Measurements from ENCODE around the gene ID2.

DNA sequence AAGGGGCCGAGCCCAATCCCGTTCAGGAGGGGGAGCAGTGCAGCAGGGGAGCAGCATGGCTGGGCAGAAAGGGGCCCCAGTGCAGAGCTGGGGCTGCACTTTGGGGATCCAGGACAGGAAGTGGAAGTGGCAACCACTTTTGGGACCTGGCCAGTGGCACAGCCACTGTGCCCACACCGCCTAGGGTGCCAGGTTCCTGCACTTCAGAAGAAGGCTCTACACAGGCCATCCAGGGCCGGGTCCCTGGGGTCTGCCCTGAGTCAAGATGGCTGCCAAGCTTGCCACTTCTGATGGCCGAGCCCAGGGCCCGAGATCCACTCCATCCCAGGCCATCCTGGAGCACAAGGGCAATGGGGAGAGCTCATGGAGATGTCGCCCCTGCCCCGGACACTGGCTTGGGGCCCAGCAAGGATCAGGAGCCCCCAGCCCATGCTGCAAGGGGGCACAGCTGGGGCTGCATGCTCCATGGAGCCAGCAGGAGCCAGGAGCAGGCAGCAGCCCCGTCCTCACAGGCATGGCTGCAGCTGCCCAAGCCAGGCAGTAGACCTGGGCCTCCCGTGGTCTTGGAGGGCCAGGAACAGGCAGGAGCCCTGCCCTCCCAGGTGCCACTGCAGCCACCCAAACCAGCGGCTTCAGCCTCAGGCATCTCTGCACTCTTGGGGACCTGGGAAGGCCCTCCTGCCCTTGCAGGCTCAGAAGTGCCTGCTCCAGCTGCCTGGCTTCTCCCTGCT is 35.0 kb upstream of the ID2 start:
- TF ChIP-seq POLR2A (IDR thresholded peaks at IDR 0.05) (no peak), EP300 (IDR thresholded peaks at IDR 0.05) (no peak), POLR2AphosphoS5 (IDR thresholded peaks at IDR 0.05) (no peak)
- TF ChIP-seq, protein P1, sequence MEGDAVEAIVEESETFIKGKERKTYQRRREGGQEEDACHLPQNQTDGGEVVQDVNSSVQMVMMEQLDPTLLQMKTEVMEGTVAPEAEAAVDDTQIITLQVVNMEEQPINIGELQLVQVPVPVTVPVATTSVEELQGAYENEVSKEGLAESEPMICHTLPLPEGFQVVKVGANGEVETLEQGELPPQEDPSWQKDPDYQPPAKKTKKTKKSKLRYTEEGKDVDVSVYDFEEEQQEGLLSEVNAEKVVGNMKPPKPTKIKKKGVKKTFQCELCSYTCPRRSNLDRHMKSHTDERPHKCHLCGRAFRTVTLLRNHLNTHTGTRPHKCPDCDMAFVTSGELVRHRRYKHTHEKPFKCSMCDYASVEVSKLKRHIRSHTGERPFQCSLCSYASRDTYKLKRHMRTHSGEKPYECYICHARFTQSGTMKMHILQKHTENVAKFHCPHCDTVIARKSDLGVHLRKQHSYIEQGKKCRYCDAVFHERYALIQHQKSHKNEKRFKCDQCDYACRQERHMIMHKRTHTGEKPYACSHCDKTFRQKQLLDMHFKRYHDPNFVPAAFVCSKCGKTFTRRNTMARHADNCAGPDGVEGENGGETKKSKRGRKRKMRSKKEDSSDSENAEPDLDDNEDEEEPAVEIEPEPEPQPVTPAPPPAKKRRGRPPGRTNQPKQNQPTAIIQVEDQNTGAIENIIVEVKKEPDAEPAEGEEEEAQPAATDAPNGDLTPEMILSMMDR (IDR thresholded peaks at IDR 0.05): no peak
